HG02798 (cell line): ENCODE data around the gene TNFSF8.

ENCODE experiments used
- ATAC-seq: cut with Tn5 transposase; IDR thresholded peaks from one replicate; pipeline ENCODE4 v1.9.1; 2021; ENCODE audit warnings: mild to moderate bottlenecking; ENCODE audit not compliant: unreplicated experiment, poor library complexity

TNFSF8 gene

DNA sequence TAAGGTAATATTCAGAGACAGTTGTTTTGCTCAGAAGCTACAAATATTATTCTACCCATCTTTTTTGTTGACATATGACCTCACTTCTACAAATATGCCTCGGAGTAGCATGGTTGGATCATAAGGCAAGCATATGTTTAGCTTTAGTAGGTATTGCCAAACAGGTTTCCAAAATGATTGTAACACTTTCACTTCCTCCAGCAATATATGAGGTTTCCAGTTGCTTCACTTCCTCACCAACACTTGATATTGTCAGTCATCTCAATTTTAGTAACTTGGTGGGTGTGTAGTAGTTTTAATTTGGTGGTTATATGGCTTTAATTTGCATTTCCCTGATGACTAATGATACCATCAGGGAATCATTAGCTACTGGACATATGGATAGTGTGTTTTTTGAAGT, 46.7 kb downstream of the TNFSF8 start:
- no peak for ATAC-seq

GRCh38 chr9:114880291-114880745, 50.1 kb downstream of the TNFSF8 start:
- no peak for ATAC-seq

DNA sequence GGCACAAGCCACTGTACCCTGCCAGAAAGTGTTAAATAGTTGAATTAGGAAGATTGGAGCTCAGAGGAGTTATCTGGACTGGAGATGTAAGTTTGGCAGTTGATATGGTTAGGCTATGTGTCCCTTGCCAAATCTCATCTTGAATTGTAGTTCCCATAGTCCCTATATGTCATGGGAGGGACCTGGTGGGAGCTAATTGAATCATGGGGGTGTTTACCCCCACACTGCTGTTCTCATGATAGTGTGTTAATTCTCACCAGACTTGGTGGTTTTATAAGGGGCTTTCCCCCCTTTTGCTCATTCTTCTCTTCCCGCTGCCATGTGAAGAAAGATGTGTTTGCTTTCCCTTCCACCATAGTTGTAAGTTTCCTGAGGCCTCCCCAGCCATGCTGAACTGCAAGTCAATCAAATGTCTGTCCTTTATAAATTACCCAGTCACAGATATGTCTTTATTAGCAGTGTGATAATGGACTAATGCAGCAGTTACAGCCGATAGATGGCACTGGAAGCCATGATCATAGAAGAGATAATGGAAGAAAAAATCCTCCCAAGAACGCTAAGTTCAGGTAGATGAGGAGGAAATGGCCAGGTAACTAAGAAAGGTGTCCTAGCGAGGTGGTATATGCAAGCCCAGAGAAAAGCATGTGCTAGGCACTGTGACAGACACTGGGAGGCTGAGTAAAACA, 51.4 kb downstream of the TNFSF8 start:
- no peak for ATAC-seq

- no peak for ATAC-seq
Observed at GRCh38 chr9:114869845-114870244, 60.5 kb downstream of the TNFSF8 start.

GRCh38 chr9:114869378-114869777, 61.0 kb downstream of the TNFSF8 start:
- no peak for ATAC-seq

- ATAC-seq = no peak
Observed at GRCh38 chr9:114867327-114867726, 63.1 kb downstream of the TNFSF8 start.

DNA sequence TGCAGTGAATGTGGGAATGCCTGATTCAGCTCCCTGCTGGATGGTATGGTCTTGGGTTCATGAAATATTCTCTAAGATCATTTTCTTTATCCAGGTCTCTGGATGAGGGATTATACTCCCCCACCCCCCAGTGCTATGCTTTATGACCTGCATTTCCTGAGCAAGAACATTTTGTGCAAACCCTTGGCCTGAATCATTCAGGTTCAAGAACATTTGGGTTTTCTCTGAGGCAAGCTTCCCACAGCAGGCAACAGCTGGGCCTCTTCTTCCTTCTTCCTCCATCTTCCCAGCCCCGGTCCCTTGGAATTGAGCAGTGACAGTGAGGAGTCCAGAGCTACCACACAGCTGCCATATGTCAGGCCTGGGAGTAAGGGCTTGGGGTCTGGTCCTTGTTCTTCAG, 65.9 kb downstream of the TNFSF8 start:
- no peak for ATAC-seq

GRCh38 chr9:114861922-114862605, 68.3 kb downstream of the TNFSF8 start:
- no peak for ATAC-seq

DNA sequence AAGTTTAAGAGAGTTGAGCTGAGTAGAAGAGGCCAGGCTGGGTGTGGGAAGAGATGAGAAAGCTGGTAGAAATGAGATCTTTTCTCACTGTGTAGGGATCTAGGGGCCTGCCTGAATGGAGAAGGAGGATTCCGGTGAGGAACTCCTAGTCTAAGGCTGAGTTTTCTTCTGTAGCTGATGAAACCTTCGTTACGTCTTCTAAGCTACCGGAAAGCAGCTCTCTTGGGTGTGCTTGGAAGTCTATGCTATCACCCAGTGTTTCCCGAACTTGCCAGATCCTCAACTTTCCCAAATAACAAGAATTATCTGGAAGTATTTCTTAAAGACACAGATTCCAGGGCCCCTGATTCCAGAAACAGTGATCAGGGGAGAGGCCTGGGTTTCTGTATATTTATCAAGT, 69.1 kb downstream of the TNFSF8 start:
- no peak for ATAC-seq

- no peak for ATAC-seq
Observed at GRCh38 chr9:114860187-114860586, 70.2 kb downstream of the TNFSF8 start.

- ATAC-seq = no peak
Observed at GRCh38 chr9:114856942-114857315, 73.5 kb downstream of the TNFSF8 start.

- no peak for ATAC-seq
Observed at GRCh38 chr9:114856215-114856941, 74.0 kb downstream of the TNFSF8 start.

- no peak for ATAC-seq
Observed at GRCh38 chr9:114855488-114855887, 74.9 kb downstream of the TNFSF8 start.

- no peak for ATAC-seq
Observed at GRCh38 chr9:114854736-114855355, 75.5 kb downstream of the TNFSF8 start.

DNA sequence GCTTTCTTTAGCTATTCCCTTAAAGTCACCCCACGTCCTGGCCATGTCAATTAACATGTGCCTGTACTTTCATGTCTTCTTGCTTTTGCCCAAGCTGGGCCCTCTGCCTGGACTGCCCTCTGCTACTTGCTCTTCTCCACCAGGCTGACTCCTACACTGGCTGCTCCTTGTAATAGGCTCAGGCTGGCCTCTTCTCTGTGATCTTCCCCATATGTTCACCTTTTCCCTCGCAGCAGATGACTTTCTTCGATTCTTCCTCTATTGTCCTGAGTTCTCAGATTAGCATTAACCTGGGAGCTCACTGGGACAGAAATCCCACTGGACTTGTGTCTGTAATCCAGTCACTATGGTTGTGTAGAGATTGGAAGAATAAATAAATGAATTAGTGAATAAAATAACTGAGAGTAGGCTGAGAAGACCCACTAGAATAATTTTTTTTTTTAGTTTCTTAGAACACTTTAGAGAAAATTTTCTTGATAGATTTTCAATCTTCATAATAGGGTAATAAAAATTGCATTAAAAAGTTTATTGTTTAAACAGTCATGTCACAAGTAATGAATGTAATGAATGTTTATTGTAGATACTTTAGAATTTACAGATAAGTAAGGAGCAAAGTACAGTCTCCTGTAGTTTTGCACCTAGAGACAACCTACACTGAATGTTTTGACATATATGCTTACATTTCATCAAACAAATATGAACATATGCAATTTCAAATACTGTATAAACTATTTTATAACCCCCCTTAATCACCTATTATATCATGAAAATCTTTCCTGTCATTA, 77.1 kb downstream of the TNFSF8 start:
- ATAC-seq = no peak

GRCh38 chr9:114852050-114852594, 78.3 kb downstream of the TNFSF8 start:
- ATAC-seq = no peak

DNA sequence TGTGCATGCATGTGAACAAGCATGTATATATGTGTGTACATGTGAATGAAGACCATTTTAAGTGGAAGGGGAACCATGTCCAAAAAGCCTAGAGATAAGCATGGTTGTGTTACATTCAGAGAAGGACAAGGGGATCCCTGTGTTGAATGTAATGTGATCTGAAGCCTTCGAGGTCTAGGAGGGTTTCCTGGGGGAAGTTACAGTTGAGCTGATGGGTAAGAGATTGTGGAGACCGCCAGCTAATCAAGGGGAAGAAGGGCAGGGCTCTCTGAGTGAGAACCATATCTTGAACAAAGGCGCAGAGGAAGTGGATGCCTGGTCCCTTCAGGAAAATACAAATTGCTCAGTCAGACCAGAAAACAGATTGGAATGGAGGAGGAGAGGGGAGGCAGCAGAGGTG, 79.1 kb downstream of the TNFSF8 start:
- no peak for ATAC-seq
